Hindlimb muscle (tissue), 1 donor: ENCODE measurements around the gene CPED1. TPM values are rescaled to one million over a fixed set of nuclear protein-coding genes. Genes with fewer than 3 reads are reported as not detected.
"Not testable (repeated sequence)": the region's sequence is repeated elsewhere in the genome, so short reads cannot be mapped to it uniquely, and the experiment has no call there.

Source experiments
- DNase-seq: peaks from one replicate; pipeline ENCODE4 v3.0.0-alpha.2; 2013
- polyA plus RNA-seq: library from polyadenylated mRNA; unstranded; fragments of 120-200 nt; gene quantifications from one replicate; pipeline ENCODE4 v1.2.1, GENCODE V29; 2013; ENCODE audit not compliant: insufficient read length

CPED1 gene
- polyA plus RNA-seq, 1 donor = 8.2 TPM

GRCh38 chr7:121262969-121263368 lies 274.5 kb downstream of the CPED1 start:
- DNase-seq = no peak

GRCh38 chr7:121266307-121266894 lies 277.9 kb downstream of the CPED1 start:
- no peak for DNase-seq

DNA sequence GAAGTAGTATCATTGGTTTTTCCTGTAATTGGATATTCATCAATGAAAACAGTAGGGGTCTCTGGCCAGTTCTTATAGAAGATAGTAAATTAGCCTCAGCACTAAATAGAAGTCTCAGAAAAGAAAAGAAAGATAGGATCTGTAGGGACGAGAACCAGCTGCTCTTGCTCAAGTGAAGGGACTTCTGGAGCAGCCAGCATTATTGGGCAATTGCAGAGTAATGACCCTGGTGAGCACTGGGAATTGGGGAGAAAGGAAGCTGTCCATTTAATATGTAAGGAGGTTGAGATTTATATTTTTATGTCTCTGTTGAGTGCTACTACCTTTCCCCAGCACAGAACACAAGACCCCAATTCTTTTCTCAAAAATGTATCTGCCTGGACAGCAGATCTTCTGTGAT lies 279.1 kb downstream of the CPED1 start:
- DNase-seq = no peak

- no peak for DNase-seq
Observed at GRCh38 chr7:121269798-121270197, 281.3 kb downstream of the CPED1 start.

GRCh38 chr7:121271098-121271497 lies 282.6 kb downstream of the CPED1 start:
- DNase-seq = no peak

DNA sequence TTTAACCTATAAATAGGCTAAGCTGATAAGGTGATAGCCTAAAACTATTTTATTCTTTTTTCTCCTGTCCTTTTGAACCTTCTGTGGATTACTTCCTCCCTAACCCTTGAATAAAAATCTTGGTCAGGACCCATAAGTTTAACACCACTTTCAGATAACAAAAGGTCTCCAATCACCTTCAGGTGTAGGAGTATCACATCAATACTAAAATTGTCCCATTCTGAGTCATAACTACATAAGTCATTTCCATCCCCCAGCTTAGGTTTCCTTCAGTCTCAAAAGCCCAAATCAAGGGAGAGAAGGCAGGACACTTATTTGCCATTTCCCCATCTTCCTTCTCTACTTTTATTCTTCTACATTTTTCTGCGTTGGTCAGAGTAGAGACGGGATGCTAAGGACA lies 283.4 kb downstream of the CPED1 start:
- DNase-seq = no peak

GRCh38 chr7:121272676-121273075 lies 284.2 kb downstream of the CPED1 start:
- peak; percentile 20 for DNase-seq

DNA sequence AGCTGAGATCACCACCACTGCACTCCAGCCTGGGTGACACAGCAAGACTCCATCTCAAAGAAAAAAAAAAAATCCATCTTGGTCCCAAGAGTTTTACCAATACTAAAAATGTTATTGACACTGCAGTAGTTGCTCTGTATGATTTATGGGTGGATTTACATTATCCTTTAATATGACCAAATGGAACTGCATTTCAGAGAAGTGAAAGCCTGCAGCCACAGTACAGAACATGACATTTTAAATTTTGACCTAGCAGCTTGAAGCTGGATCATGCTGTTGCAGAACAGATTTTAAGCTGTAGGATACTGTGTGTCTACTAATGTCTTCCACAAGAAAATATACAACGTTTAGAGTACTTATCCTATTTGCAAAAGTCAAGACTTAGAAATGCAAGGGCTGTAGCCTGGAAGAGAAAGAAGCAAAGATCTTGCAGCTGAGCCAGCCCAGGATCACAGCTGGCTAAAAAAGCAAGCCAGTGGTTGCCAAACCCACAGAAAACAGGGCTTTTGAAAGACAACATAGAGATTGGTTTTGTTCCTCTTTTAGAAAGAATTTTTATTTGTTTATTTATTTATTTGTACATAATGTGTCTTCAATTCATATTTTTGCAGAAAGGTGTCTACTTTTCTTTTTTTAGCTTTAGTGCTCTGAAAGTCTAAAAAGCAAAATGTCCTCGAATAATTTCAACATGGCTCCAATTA lies 285.1 kb downstream of the CPED1 start:
- no peak for DNase-seq

- no peak for DNase-seq
Observed at GRCh38 chr7:121274467-121274866, 286.0 kb downstream of the CPED1 start.

DNA sequence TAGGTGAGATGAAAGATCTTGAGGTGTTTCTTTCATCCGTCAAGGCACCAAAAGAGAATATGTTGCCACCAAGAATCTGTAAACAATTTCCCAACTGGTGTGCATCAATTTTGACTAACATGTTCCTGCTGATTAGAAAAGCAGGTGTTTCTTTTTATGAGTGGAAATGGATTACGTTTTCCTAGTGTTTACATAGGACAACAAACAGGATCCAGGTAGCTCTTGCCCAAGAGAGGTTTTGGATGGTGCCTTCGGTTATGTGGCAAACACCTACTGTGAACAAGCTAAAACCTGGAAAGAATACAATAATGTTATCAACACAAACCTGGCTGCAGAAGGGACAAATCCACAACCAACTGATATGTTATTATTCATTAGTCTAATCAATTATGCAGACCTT lies 286.7 kb downstream of the CPED1 start:
- DNase-seq = no peak

- no peak for DNase-seq
Observed at GRCh38 chr7:121276313-121276712, 287.8 kb downstream of the CPED1 start.

GRCh38 chr7:121278120-121279021 lies 289.9 kb downstream of the CPED1 start:
- DNase-seq = no peak

DNA sequence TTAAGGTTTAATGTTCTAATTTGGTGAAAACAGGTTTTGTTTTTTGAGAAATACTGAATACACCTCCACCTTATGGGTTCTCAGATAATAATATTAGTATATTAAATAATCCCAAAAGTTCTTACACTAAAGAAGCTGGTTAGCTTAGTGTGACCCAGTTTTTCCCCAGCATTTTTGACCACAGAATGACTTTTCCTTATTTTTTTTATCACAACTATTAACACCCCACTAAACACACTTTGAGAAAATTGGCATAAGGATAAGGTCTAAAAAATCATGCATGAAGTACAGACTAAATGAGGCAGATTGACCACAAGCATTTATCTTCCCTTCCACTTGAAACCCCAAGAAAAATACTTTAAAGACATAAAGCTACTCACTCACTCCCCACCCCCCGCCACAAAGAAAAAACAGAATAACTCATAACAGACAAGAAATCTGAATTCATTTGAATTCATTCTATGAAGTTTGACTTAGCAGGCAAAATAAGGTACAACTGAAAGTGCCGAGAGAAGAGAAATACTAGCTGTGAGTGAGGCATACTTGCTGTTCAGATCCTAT lies 290.6 kb downstream of the CPED1 start:
- DNase-seq = no peak

- no peak for DNase-seq
Observed at GRCh38 chr7:121279822-121280221, 291.3 kb downstream of the CPED1 start.

DNA sequence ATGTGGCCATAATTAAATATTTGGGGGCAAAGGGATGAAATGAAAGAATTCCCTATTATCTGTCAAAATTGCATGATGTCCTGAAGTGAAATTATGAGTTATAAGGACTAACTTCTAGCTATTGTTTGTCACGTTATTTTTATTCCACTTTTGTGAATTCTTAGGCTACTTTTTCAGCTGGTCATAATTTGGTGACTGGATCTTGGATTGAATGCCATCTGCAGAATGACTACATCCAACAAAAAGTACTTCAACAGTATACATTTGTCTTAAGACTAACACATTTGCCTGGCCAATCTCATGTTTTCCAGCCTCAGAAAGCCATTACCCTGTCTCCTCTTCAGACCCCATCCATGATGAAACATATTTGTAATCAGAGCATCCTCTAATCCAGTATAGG lies 292.1 kb downstream of the CPED1 start:
- no peak for DNase-seq

DNA sequence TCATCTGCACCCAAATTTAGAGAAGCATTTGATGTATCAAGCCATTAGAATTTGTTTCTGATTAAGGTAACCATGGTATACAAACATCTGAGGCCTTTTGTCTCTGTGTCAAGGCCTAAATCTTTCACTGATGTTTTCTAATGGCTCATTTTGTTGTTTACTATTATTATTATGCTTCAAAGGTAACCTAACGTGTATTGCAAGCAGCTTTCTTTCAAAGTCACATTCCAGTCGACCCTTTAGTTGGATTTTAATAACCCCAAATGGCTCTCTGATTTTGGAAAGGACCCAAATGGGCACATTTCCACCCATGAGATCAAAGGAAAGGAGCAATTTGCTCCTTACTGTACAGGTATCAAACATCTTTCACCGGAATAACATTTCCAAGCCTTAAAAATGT lies 293.6 kb downstream of the CPED1 start:
- no peak for DNase-seq

DNA sequence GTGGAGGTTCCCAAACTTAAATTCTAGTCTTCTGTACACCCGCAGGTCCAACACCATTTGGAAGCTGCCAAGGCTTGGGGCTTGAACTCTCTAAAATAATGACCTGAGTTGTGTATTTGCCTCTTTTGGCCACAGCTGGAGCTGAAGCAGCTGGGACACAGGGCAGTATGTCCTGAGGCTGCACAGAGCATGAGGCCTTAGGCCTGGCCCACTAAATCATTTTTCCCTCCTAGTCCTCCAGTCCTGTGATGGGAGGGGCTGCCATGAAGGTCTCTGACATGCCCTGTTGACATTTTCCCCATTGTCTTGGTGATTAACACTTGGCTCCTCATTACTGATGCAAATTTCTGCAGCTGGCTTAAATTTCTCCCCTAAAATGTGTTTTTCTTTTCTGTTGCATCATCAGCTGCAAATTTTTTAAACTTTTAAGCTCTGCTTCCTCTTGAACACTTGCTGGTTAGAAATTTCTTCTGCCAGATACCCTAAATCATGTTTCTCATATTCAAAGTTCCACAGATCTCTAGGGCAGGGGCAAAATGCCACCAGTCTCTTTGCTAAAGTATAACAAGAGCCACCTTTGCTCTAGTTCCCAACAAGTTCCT lies 296.7 kb downstream of the CPED1 start:
- DNase-seq = no peak

GRCh38 chr7:121286186-121286585 lies 297.7 kb downstream of the CPED1 start:
- DNase-seq = no peak

GRCh38 chr7:121286742-121287734 lies 298.5 kb downstream of the CPED1 start:
- no peak for DNase-seq

DNA sequence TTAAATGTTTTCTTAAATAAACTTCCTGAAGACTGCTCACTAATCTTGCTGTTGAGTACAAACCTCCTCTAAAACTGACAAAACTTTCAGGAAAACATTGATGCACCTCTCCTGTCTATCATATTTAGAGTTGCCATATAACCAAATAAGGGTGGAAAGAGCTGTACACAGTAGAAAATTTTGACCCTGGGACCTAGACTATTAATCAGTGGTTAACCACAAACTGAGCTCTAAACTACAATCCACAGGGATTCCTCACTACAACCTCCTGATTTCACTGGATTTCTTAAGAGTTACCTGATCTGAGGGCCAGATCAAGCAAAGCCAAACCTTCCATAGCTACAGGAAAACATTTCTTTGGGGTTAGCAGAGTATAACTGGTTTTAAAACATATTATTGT lies 300.4 kb downstream of the CPED1 start:
- no peak for DNase-seq

DNA sequence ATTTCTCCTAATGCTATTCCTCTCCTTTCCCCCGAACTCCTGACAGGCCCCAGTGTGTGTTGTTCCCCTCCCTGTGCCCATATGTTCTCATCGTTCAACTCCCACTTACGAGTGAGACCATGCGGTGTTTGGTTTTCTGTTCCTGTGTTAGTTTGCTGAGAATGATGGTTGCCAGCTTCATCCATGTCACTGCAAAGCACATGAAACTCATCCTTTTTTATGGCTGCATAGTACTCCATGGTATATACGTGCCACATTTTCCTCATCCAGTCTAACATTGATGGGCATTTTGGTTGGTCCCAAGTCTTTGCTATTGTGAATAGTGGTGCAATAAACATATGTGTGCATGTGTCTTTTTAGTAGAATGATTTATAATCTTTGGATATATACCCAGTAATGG lies 301.4 kb downstream of the CPED1 start:
- DNase-seq = not testable (repeated sequence)
